ENCODE measurements around the gene SLC39A11. TPM values are rescaled to one million over a fixed set of nuclear protein-coding genes. Genes with fewer than 3 reads are reported as not detected.

The SLC39A11 gene
- total RNA-seq, 4 donors from 2014 or later = 55.1 to 123 (median 97.0) TPM

- DNase-seq = no peak
- TF ChIP-seq POLR2A (IDR thresholded peaks at IDR 0.05) = no peak
- no peak for TF ChIP-seq CTCF (IDR thresholded peaks at IDR 0.05)
- Histone ChIP-seq H3K4me1 (no peaks in the 10 kb centered on the region), H3K27me3 (no peaks in the 10 kb centered on the region), H3K36me3 (no peaks in the 10 kb centered on the region), H3K4me3 (replicated peaks in 1 of 3) (no peak overlapping the region), H3K27ac (no peak overlapping the region), H3K9me3 (no peaks in the 10 kb centered on the region)
- 86 to 91% methylated on average over 10 of the region's 10 CpGs for WGBS, 2 donors
- intact Hi-C loops (cut with DNase I) = no loop called here
Observed at GRCh38 chr17:72850410-72851118, 241.9 kb downstream of the SLC39A11 start.

DNA sequence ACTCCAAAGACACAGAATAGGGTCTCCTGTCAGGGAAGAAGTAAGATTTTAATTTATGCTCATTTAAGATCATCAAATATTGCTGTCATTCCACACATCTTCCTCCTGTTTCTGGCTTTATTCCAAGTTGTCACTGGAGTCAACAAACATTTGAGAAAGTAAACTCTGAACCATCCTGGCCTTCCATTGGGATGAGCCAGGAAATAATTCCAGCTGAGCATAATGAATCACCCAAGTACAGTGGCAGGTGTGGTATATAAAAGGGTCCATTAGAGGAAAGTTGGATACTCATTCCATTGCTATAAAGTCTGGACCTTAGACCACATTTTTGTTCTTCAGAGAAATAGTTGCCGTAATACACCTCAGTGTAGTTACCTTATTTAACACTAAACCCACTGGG lies 246.1 kb downstream of the SLC39A11 start:
- 96 to 100% methylated on average over 1 of the region's 1 CpG for WGBS, 2 donors
- no peaks in the 10 kb centered on the region for H3K4me1 ChIP-seq
- intact Hi-C loops (cut with DNase I) = no loop called here
- H3K27ac ChIP-seq = no peak overlapping the region
- no peaks in the 10 kb centered on the region for H3K9me3 ChIP-seq
- TF ChIP-seq CTCF (IDR thresholded peaks at IDR 0.05) (no peak), POLR2A (IDR thresholded peaks at IDR 0.05) (no peak)
- H3K4me3 ChIP-seq (replicated peaks in 1 of 3) = no peak overlapping the region
- H3K36me3 ChIP-seq = no peaks in the 10 kb centered on the region
- no peaks in the 10 kb centered on the region for H3K27me3 ChIP-seq
- DNase-seq = no peak

- DNase-seq = no peak
- Histone ChIP-seq H3K9me3 (no peaks in the 10 kb centered on the region), H3K36me3 (no peaks in the 10 kb centered on the region), H3K4me3 (replicated peaks in 1 of 3) (no peak overlapping the region), H3K4me1 (no peaks in the 10 kb centered on the region), H3K27me3 (no peaks in the 10 kb centered on the region), H3K27ac (no peak overlapping the region)
- WGBS, 2 donors = 92 to 94% methylated on average over 6 of the region's 6 CpGs
- intact Hi-C loops (cut with DNase I) = no loop called here
- TF ChIP-seq POLR2A (IDR thresholded peaks at IDR 0.05) = no peak
- TF ChIP-seq CTCF (IDR thresholded peaks at IDR 0.05) = no peak
Observed at GRCh38 chr17:72843591-72843990, 248.9 kb downstream of the SLC39A11 start.

DNA sequence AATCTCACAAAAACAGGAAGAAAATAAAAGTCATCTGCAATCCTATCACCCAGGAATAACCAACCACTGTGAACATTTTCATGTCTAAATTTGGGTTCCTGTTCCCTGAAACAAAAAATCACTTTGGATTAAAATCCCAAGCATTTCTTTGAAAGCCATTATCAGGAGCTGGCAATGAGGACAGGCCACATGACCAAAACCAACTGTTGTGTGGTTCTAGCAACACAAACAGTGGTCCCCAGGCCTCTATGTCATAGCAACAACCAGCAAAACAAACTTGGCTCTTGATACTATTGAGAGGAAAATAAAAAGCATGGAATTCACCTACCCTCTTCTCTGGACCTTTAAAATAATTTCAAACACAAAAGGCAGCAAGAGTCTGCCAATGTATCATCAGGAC lies 252.5 kb downstream of the SLC39A11 start:
- intact Hi-C loops (cut with DNase I) = no loop called here
- Histone ChIP-seq H3K36me3 (no peaks in the 10 kb centered on the region), H3K9me3 (no peaks in the 10 kb centered on the region), H3K27me3 (no peaks in the 10 kb centered on the region), H3K27ac (no peak overlapping the region), H3K4me3 (replicated peaks in 1 of 3) (no peak overlapping the region), H3K4me1 (no peaks in the 10 kb centered on the region)
- DNase-seq = no peak
- TF ChIP-seq POLR2A (IDR thresholded peaks at IDR 0.05) = no peak
- TF ChIP-seq CTCF (IDR thresholded peaks at IDR 0.05) = no peak

DNA sequence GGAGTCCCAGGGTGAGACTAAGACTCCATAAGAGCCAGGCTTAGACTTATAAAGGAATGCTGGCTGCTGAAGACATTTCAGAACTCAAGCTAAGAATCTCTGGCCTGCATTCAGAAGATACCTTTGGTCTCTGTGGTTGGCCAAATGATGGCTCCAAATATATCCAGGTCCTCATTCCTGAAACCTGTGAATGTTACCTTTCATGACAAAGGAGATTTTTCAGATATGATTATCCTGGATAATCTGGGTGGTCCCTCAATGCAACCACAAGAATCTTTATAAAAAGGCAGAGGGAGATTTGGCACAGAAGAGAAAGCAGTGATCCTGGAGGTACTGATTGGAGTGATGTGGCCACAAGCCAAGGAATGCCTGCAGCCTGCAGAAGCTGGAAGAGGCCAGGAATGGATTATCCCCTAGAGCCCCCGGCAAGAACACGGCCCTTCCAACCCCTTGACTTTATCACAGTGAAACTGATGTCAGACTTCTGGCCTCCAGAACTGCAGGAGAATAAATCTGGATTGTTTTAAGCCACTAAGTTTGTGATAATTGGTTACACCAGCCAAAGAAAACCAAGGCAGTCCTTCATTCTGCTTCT lies 253.3 kb downstream of the SLC39A11 start:
- TF ChIP-seq POLR2A (IDR thresholded peaks at IDR 0.05) (no peak), CTCF (IDR thresholded peaks at IDR 0.05) (no peak)
- WGBS, 2 donors = 63 to 69% methylated on average over 2 of the region's 2 CpGs
- intact Hi-C loops (cut with DNase I) = no loop called here
- H3K27ac ChIP-seq = no peak overlapping the region
- H3K36me3 ChIP-seq = no peaks in the 10 kb centered on the region
- no peak for DNase-seq
- no peaks in the 10 kb centered on the region for H3K9me3 ChIP-seq
- H3K27me3 ChIP-seq = no peaks in the 10 kb centered on the region
- H3K4me1 ChIP-seq = no peaks in the 10 kb centered on the region
- no peak overlapping the region for H3K4me3 ChIP-seq (replicated peaks in 1 of 3)

Measured in thyroid gland (tissue), 4 donors.